Neural cell (in vitro differentiated cells): ENCODE measurements around the gene IER3. TPM values are rescaled to one million over a fixed set of nuclear protein-coding genes. Genes with fewer than 3 reads are reported as not detected.

ENCODE experiments used
- H2AFZ ChIP-seq: fragments of 200-600, 300-800 bp; sonication (generic), shearing (Covaris generic); 2 replicates; pipeline ENCODE4 v1.6.0; 2014; ENCODE audit warnings: low read depth, mild to moderate bottlenecking, antibody characterized with exemption, low read length, moderate library complexity
- H3F3A ChIP-seq: fragments of 200-600 bp; shearing (Covaris generic); 2 replicates; pipeline ENCODE4 v1.6.1; 2016; ENCODE audit warnings: mild to moderate bottlenecking, moderate library complexity, mixed read lengths, antibody characterized with exemption, low read length; ENCODE audit not compliant: insufficient read depth, poor library complexity, severe bottlenecking
- H3K27ac ChIP-seq: fragments of 200-600, 300-800 bp; sonication (generic), shearing (Covaris generic); 2 replicates; pipeline ENCODE4 v1.5.1; 2014; ENCODE audit warnings: mild to moderate bottlenecking, low read length, moderate library complexity
- H3K27me3 ChIP-seq: fragments of 300-800, 200-600 bp; sonication (generic), shearing (Covaris generic); 2 replicates; pipeline ENCODE4 v1.6.0; 2014; ENCODE audit warnings: mild to moderate bottlenecking, low read depth, low read length, moderate library complexity; ENCODE audit not compliant: insufficient read depth
- H3K36me3 ChIP-seq: fragments of 300-800, 200-600 bp; sonication (generic), shearing (Covaris generic); 2 replicates; pipeline ENCODE4 v1.5.1; 2014; ENCODE audit warnings: mild to moderate bottlenecking, antibody characterized with exemption, low read length, moderate library complexity; ENCODE audit not compliant: insufficient read depth
- H3K4me2 ChIP-seq: fragments of 300-800, 200-600 bp; sonication (generic), shearing (Covaris generic); 2 replicates; pipeline ENCODE4 v1.6.0; 2014; ENCODE audit warnings: mild to moderate bottlenecking, low read length
- H3K4me3 ChIP-seq: fragments of 300-800, 200-600 bp; sonication (generic), shearing (Covaris generic); 2 replicates; pipeline ENCODE4 v1.5.1; 2014; ENCODE audit warnings: mild to moderate bottlenecking, low read length, moderate library complexity
- H3K79me2 ChIP-seq: fragments of 200-600 bp; shearing (Covaris generic); replicated peaks from 2 replicates; pipeline ENCODE4 v1.6.0; 2014; ENCODE audit warnings: mild to moderate bottlenecking, low read length, moderate library complexity; ENCODE audit not compliant: insufficient read depth
- H3K9ac ChIP-seq: fragments of 300-800, 200-600 bp; sonication (generic), shearing (Covaris generic); 2 replicates; pipeline ENCODE4 v1.6.1; 2016; ENCODE audit warnings: mild to moderate bottlenecking, low read length, mixed read lengths
- H3K9me2 ChIP-seq: fragments of 200-600 bp; shearing (Covaris generic); 2 replicates; pipeline ENCODE4 v1.6.1; 2016; ENCODE audit warnings: mild to moderate bottlenecking, low read length, mixed read lengths; ENCODE audit not compliant: insufficient read depth
- H3K9me3 ChIP-seq: fragments of 200-600, 300-800 bp; sonication (generic), shearing (Covaris generic); 2 replicates; pipeline ENCODE4 v1.6.1; 2016; ENCODE audit warnings: mild to moderate bottlenecking, mixed run types, low read length, moderate library complexity, mixed read lengths
- H4K20me1 ChIP-seq: fragments of 200-600 bp; shearing (Covaris generic); 2 replicates; pipeline ENCODE4 v1.6.1; 2016; ENCODE audit warnings: mild to moderate bottlenecking, mixed run types; ENCODE audit not compliant: insufficient read depth
- EP300 ChIP-seq: fragments of 450-650 bp; conservative IDR thresholded peaks from 2 replicates; pipeline ENCODE4 v1.6.1; 2014; ENCODE audit warnings: antibody characterized with exemption, mild to moderate bottlenecking, moderate library complexity; ENCODE audit not compliant: poor library complexity, severe bottlenecking
- EZH2 ChIP-seq: fragments of 200-600, 300-800 bp; shearing (Covaris generic), sonication (generic); IDR thresholded peaks from 2 replicates; pipeline ENCODE4 v1.6.1; 2014; ENCODE audit warnings: antibody characterized with exemption, low read length, borderline replicate concordance, mild to moderate bottlenecking; ENCODE audit not compliant: insufficient read depth, poor library complexity, severe bottlenecking
- MXI1 ChIP-seq: fragments of 450-650 bp; conservative IDR thresholded peaks from 2 replicates; pipeline ENCODE4 v1.6.1; 2014; ENCODE audit warnings: antibody characterized with exemption, mild to moderate bottlenecking; ENCODE audit not compliant: poor library complexity, severe bottlenecking
- POLR2AphosphoS5 ChIP-seq: IDR thresholded peaks from 2 replicates; pipeline ENCODE4 v1.6.1; 2012
- RAD21 ChIP-seq: fragments of 450-650 bp; conservative IDR thresholded peaks from 2 replicates; pipeline ENCODE4 v1.6.1; 2014; ENCODE audit warnings: antibody characterized with exemption, mild to moderate bottlenecking, moderate library complexity
- SMC3 ChIP-seq: fragments of 450-650 bp; conservative IDR thresholded peaks from 2 replicates; pipeline ENCODE4 v1.6.1; 2014; ENCODE audit warnings: antibody characterized with exemption, mild to moderate bottlenecking, moderate library complexity; ENCODE audit not compliant: poor library complexity
- TAF1 ChIP-seq: IDR thresholded peaks from 2 replicates; pipeline ENCODE4 v1.6.1; 2012; ENCODE audit warnings: low read depth
- polyA plus RNA-seq: library from polyadenylated mRNA; depleted of rRNA; stranded (reverse); fragments of >200 nt; gene quantifications from 2 replicates; pipeline ENCODE4 v1.2.3, GENCODE V29; 2014
- TF ChIP-seq, protein P1 (sequence below): fragments of 450-650 bp; IDR thresholded peaks from 2 replicates; pipeline ENCODE4 v1.5.1; 2014; ENCODE audit warnings: antibody characterized with exemption, mild to moderate bottlenecking, moderate library complexity; ENCODE audit not compliant: poor library complexity, severe bottlenecking
- TF ChIP-seq, protein P2 (sequence below): IDR thresholded peaks from 2 replicates; pipeline ENCODE4 v1.6.1; 2012; ENCODE audit warnings: borderline replicate concordance

Gene IER3
- polyA plus RNA-seq, 1 donor from 2014 or later = 3.0 TPM

DNA sequence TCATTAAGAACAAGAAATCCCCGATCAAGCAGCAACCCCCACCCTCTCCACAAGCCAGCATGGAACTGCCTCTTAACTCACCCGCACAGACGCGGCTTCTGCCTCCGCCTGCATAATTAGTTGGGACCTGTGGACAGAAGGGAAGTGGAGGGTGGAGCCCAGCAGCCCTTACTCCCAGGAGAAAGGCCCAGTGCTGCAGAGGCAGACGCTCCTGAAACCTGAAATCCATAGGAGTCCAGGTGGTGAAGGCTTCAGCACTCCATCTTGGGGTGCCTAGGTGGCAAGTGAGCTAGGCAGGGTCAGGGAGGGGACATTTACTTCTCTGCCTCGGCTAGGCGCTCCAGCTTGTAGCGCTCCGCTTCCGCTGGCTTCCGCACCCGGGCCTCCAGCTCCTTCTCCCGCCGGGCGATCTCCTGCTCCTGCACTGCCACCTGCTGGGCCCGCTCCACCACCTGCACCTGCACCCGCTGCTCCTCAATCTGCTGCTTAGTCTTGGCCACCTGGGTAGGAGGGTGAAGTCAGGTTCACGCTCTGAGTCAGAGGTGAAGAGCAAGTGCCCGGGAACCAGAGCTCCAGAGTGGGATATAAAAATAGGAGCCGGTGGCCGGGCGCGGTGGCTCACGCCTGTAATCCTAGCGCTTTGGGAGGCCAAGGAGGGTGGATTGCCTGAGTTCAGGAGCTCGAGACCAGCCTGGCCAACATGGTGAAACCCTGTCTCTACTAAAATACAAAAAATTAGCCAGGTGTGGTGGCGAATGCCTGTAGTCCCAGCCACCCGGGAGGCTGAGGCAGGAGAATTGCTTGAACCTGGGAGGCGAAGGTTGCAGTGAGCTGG is 13.5 kb downstream of the IER3 start:
- H3K4me2 ChIP-seq = no peak overlapping the region
- no peaks in the 10 kb centered on the region for H3K9me3 ChIP-seq
- no peaks in the 10 kb centered on the region for H3K27me3 ChIP-seq
- no peak overlapping the region for H3K9ac ChIP-seq
- peaks cover 10% of the 10 kb centered on the region for H3K79me2 ChIP-seq
- H3K4me3 ChIP-seq = no peak overlapping the region
- TF ChIP-seq, protein P1, sequence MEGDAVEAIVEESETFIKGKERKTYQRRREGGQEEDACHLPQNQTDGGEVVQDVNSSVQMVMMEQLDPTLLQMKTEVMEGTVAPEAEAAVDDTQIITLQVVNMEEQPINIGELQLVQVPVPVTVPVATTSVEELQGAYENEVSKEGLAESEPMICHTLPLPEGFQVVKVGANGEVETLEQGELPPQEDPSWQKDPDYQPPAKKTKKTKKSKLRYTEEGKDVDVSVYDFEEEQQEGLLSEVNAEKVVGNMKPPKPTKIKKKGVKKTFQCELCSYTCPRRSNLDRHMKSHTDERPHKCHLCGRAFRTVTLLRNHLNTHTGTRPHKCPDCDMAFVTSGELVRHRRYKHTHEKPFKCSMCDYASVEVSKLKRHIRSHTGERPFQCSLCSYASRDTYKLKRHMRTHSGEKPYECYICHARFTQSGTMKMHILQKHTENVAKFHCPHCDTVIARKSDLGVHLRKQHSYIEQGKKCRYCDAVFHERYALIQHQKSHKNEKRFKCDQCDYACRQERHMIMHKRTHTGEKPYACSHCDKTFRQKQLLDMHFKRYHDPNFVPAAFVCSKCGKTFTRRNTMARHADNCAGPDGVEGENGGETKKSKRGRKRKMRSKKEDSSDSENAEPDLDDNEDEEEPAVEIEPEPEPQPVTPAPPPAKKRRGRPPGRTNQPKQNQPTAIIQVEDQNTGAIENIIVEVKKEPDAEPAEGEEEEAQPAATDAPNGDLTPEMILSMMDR = peak; percentile 54
- TF ChIP-seq RAD21 = peak; percentile 45
- TF ChIP-seq, protein P2, sequence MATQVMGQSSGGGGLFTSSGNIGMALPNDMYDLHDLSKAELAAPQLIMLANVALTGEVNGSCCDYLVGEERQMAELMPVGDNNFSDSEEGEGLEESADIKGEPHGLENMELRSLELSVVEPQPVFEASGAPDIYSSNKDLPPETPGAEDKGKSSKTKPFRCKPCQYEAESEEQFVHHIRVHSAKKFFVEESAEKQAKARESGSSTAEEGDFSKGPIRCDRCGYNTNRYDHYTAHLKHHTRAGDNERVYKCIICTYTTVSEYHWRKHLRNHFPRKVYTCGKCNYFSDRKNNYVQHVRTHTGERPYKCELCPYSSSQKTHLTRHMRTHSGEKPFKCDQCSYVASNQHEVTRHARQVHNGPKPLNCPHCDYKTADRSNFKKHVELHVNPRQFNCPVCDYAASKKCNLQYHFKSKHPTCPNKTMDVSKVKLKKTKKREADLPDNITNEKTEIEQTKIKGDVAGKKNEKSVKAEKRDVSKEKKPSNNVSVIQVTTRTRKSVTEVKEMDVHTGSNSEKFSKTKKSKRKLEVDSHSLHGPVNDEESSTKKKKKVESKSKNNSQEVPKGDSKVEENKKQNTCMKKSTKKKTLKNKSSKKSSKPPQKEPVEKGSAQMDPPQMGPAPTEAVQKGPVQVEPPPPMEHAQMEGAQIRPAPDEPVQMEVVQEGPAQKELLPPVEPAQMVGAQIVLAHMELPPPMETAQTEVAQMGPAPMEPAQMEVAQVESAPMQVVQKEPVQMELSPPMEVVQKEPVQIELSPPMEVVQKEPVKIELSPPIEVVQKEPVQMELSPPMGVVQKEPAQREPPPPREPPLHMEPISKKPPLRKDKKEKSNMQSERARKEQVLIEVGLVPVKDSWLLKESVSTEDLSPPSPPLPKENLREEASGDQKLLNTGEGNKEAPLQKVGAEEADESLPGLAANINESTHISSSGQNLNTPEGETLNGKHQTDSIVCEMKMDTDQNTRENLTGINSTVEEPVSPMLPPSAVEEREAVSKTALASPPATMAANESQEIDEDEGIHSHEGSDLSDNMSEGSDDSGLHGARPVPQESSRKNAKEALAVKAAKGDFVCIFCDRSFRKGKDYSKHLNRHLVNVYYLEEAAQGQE = no peak
- H3K27ac ChIP-seq = no peak overlapping the region
- no peaks in the 10 kb centered on the region for H3K36me3 ChIP-seq
- H2AFZ ChIP-seq = no peak overlapping the region
- peaks cover 3% of the 10 kb centered on the region for H4K20me1 ChIP-seq
- H3F3A ChIP-seq = no peaks in the 10 kb centered on the region
- H3K9me2 ChIP-seq = no peaks in the 10 kb centered on the region

DNA sequence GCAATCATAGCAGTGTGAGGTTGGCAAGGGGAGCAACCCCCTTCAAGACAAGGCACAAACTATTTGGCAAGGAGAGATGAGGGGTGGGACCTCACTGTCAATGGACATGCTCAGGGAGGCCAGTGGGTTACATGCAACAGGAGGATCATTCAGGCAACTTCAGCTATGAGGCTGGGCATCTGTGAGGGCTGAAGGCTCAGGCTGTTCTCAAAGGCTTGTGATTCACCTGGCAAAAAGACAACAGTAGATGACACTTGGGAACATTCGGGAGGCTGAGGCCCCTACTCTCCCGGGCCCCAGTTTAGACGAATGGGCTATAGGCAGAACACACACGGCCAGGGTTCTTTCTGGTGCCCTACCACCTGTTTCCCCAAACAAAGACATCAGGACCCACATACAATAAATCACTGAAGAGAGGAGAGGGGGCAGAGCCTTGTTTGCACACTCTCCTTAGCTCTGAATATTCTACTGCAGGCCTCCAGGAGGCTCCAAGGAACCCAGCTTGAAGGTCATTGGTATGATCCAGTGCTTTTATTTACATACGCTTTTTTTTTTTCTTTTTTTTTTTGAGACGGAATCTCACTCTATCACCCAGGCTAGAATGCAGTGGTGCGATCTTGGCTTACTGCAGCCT is 16.3 kb downstream of the IER3 start:
- peaks cover 30% of the 10 kb centered on the region for H4K20me1 ChIP-seq
- no peak overlapping the region for H3K4me3 ChIP-seq
- TF ChIP-seq RAD21 (no peak), TAF1 (no peak), EZH2 (no peak), POLR2AphosphoS5 (no peak), MXI1 (no peak), EP300 (no peak), SMC3 (no peak)
- TF ChIP-seq, protein P1 = no peak
- TF ChIP-seq, protein P2 = no peak
- H3K27me3 ChIP-seq = no peaks in the 10 kb centered on the region
- no peaks in the 10 kb centered on the region for H3K9me3 ChIP-seq
- no peaks in the 10 kb centered on the region for H3K9me2 ChIP-seq
- peaks cover 36% of the 10 kb centered on the region for H3K79me2 ChIP-seq
- H3K36me3 ChIP-seq = peaks cover 3% of the 10 kb centered on the region
- no peak overlapping the region for H3K4me2 ChIP-seq
- no peak overlapping the region for H2AFZ ChIP-seq
- H3K27ac ChIP-seq = no peak overlapping the region
- H3F3A ChIP-seq = peaks cover 8% of the 10 kb centered on the region
- no peak overlapping the region for H3K9ac ChIP-seq
